C4-2B (cell line): ENCODE data around the gene CAMTA1.
A peak's percentile ranks its signal among the peaks of the same experiment; 100 is the strongest.

Experiments used
- H3K27ac ChIP-seq: fragments of 450-650 bp; 2 replicates; pipeline ENCODE4 v1.5.1; 2017
- CTCF ChIP-seq: fragments of 450-650 bp; conservative IDR thresholded peaks from 2 replicates; pipeline ENCODE4 v1.5.1; 2017; ENCODE audit warnings: mild to moderate bottlenecking
- ZFX ChIP-seq: fragments of 450-650 bp; IDR thresholded peaks from 2 replicates; pipeline ENCODE4 v1.6.1; 2017

CAMTA1 gene

GRCh38 chr1:6961905-6962477 is 176.7 kb downstream of the CAMTA1 start:
- TF ChIP-seq CTCF (no peak), ZFX (no peak)
- H3K27ac ChIP-seq = no peak overlapping the region

GRCh38 chr1:6962478-6962995 is 177.3 kb downstream of the CAMTA1 start:
- TF ChIP-seq ZFX (no peak), CTCF (no peak)
- H3K27ac ChIP-seq = no peak overlapping the region

GRCh38 chr1:6962996-6963911 is 178.0 kb downstream of the CAMTA1 start:
- TF ChIP-seq CTCF (no peak), ZFX (no peak)
- H3K27ac ChIP-seq = no peak overlapping the region

GRCh38 chr1:6963912-6964307 is 178.7 kb downstream of the CAMTA1 start:
- TF ChIP-seq CTCF (no peak), ZFX (no peak)
- H3K27ac ChIP-seq = no peak overlapping the region

- peak overlapping the region; percentile 4; the same call in 1 of the 2 replicates for H3K27ac ChIP-seq
- TF ChIP-seq CTCF (no peak), ZFX (no peak)
Measured at GRCh38 chr1:6965083-6965934, 180.1 kb downstream of the CAMTA1 start.

- TF ChIP-seq CTCF (no peak), ZFX (no peak)
- no peak overlapping the region; the same call in 1 of the 2 replicates for H3K27ac ChIP-seq
Measured at GRCh38 chr1:6965935-6966241, 180.6 kb downstream of the CAMTA1 start.
